Common myeloid progenitor, CD34-positive (primary cell): ENCODE results near the gene ELAVL4.

Source experiments
- CTCF ChIA-PET: fragments of 350-600 bp; sonication (Branson Sonifier 250); formaldehyde crosslinking; loops from one replicate; lab custom pipeline; 2021; ENCODE audit warnings: antibody characterized with exemption; lab: Charles Lee
- POLR2A ChIA-PET: fragments of 350-600 bp; sonication (Branson Sonifier 250); formaldehyde crosslinking; loops from one replicate; lab custom pipeline; 2021; ENCODE audit warnings: antibody characterized with exemption; lab: Charles Lee
- DNase-seq, 3 donors: peaks; one replicate each; pipeline versions ENCODE4 v3.0.0 to v3.0.0-alpha.2; 2013
- H3K27ac ChIP-seq, 2 experiments: 1 replicate in 1 of 2; 2 replicates in 1 of 2; pipeline ENCODE4 v1.7.0; 2013; ENCODE audit warnings: inconsistent platforms in 2 of 2, low read length in 2 of 2, mild to moderate bottlenecking in 2 of 2, low read depth in 1 of 2, moderate library complexity in 1 of 2; ENCODE audit not compliant: severe bottlenecking in 2 of 2, insufficient read depth in 1 of 2, poor library complexity in 1 of 2
- H3K27me3 ChIP-seq, 5 experiments: replicated peaks in 2 of 5; 1 replicate in 3 of 5; 2 replicates in 2 of 5; pipeline versions ENCODE4 v1.6.1 to v1.7.0; 2013; ENCODE audit warnings: low read length in 4 of 5, mild to moderate bottlenecking in 2 of 5, moderate library complexity in 2 of 5, inconsistent platforms in 1 of 5; ENCODE audit not compliant: insufficient read depth in 5 of 5, control insufficient read depth in 4 of 5
- H3K36me3 ChIP-seq, 4 experiments: 1 replicate in 2 of 4; 2 replicates in 2 of 4; pipeline versions ENCODE4 v1.6.1 to v1.7.0; 2013; ENCODE audit warnings: low read length in 3 of 4, control low read depth in 1 of 4, mild to moderate bottlenecking in 1 of 4; ENCODE audit not compliant: control insufficient read depth in 4 of 4, insufficient read depth in 4 of 4
- H3K4me1 ChIP-seq, 4 experiments: 1 replicate in 3 of 4; 2 replicates in 1 of 4; pipeline versions ENCODE4 v1.6.1 to v1.7.1; 2013; ENCODE audit warnings: low read length in 3 of 4, mild to moderate bottlenecking in 3 of 4, control low read depth in 1 of 4, inconsistent platforms in 1 of 4, moderate library complexity in 1 of 4; ENCODE audit not compliant: control insufficient read depth in 4 of 4, insufficient read depth in 4 of 4; ENCODE audit errors: control extremely low read depth in 1 of 4
- H3K4me3 ChIP-seq, 7 experiments: 1 replicate in 4 of 7; 2 replicates in 3 of 7; pipeline versions ENCODE4 v1.5.1 to v1.7.0; 2013; ENCODE audit warnings: mild to moderate bottlenecking in 7 of 7, low read length in 6 of 7, moderate library complexity in 6 of 7, inconsistent platforms in 2 of 7, low read depth in 2 of 7, control low read depth in 1 of 7; ENCODE audit not compliant: insufficient read depth in 4 of 7, control insufficient read depth in 1 of 7; ENCODE audit errors: extremely low read depth in 1 of 7
- H3K9me3 ChIP-seq, 5 experiments: 1 replicate in 4 of 5; 2 replicates in 1 of 5; pipeline versions ENCODE4 v1.6.1 to v1.7.1; 2013; ENCODE audit warnings: low read length in 4 of 5, mild to moderate bottlenecking in 2 of 5, inconsistent platforms in 1 of 5, low read depth in 1 of 5, moderate library complexity in 1 of 5; ENCODE audit not compliant: control insufficient read depth in 4 of 5, insufficient read depth in 2 of 5; ENCODE audit errors: control extremely low read depth in 1 of 5
- WGBS: methylation state at CpG from one replicate; pipeline ENCODE4 v1.1.5; 2013; ENCODE audit not compliant: insufficient coverage; 5-methylcytosine and 5-hydroxymethylcytosine counted together

Gene ELAVL4

DNA sequence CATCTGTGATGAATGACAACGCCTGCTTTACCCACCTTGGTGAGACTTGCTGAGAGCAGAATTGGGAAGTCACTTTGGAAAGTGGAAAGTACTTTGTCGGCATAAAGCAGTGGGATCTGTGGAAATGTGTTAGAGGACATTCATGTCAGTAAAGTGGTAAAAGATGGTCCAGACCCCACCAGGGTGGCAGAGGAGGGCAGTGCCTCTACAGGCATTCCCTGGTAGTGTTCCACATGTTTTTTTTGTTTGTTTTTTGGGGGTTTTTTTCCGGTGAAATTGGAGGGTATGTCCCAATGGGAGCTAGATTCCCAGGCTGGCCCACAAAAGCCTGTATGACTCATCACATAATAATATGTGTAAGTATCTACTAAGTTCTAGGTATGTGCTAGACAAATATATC, 80.6 kb downstream of the ELAVL4 start:
- no peaks in the 10 kb centered on the region for H3K36me3 ChIP-seq
- H3K27ac ChIP-seq: no peak overlapping the region
- 100% methylated on average over 2 of the region's 3 CpGs for WGBS
- DNase-seq: no peak
- H3K4me3 ChIP-seq: no peak overlapping the region
- CTCF ChIA-PET: no interaction called here
- no peaks in the 10 kb centered on the region for H3K27me3 ChIP-seq
- H3K4me1 ChIP-seq: peaks cover 0 to 8% (median 3%) of the 10 kb centered on the region in 4 experiments
- H3K9me3 ChIP-seq: no peaks in the 10 kb centered on the region
- POLR2A ChIA-PET: no interaction called here

- CTCF ChIA-PET: interaction anchor here (1.9 kb wide), 1 partner anchor 21 kb away, joined by 5 read pairs; no protein-coding TSS in a partner anchor
- WGBS: 85% methylated on average over 3 of the region's 3 CpGs
Observed at GRCh38 chr1:50193002-50193401, 84.3 kb downstream of the ELAVL4 start.

DNA sequence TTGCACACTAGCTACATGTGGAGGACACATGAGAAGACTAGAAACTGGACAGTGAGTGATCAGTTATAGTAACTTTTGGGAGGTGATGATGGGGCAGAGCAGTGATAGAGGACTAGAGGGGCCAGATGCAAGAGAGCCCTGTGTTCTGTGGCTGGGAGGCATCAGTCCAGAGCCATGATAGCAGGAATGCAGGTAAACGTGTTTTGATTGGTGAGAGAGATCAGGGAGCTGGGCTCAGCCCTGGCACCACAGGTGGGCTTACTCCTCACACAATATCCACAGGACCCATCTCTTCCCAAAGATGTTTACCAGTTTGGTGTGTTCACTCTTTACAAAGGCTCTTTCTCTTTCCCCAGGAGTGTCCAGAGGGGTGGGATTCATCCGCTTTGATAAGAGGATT, 86.5 kb downstream of the ELAVL4 start:
- CTCF ChIA-PET: interaction anchor here (1.1 kb wide), 1 partner anchor 11 kb away, joined by 3 read pairs; no protein-coding TSS in a partner anchor
- Histone ChIP-seq H3K4me1 (peaks cover 0 to 8% (median 3%) of the 10 kb centered on the region in 4 experiments), H3K9me3 (no peaks in the 10 kb centered on the region), H3K4me3 (no peak overlapping the region), H3K36me3 (no peaks in the 10 kb centered on the region), H3K27ac (no peak overlapping the region), H3K27me3 (no peaks in the 10 kb centered on the region)
- POLR2A ChIA-PET: no interaction called here
- no peak for DNase-seq
- WGBS: no CpG with 5 or more reads among the region's 2 CpGs

More at GRCh38 chr1:50193002-50193401, 84.3 kb downstream of the ELAVL4 start:
- Histone ChIP-seq H3K27ac (no peak overlapping the region), H3K4me1 (peaks cover 0 to 8% (median 3%) of the 10 kb centered on the region in 4 experiments), H3K36me3 (no peaks in the 10 kb centered on the region), H3K27me3 (no peaks in the 10 kb centered on the region), H3K4me3 (no peak overlapping the region), H3K9me3 (no peaks in the 10 kb centered on the region)
- POLR2A ChIA-PET: no interaction called here
- DNase-seq: no peak

DNA sequence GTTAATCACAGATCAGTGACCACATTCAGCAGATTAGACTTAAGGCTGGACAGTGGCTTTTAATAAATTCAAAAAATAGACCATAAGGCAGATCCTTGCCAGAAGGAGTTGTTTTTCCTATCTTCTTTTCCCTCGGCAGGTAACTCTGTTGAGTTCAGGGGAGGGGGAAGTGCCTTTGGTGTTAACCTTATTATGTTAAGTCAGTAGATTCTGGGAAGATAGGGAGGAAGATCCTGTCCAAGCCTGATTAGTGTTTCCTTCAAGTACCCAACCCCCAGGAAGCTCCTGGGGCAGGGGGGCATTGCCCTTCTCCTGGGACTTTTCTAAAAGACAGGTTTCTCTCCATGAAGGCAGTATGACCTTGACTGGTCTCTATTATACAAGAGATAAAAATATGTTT, 87.4 kb downstream of the ELAVL4 start:
- no peak overlapping the region for H3K27ac ChIP-seq
- no peaks in the 10 kb centered on the region for H3K36me3 ChIP-seq
- no CpG with 5 or more reads among the region's 1 CpG for WGBS
- ChIA-PET POLR2A (no interaction called here), CTCF (no interaction called here)
- H3K9me3 ChIP-seq: no peaks in the 10 kb centered on the region
- H3K4me3 ChIP-seq: no peak overlapping the region
- peaks cover 0 to 8% (median 3%) of the 10 kb centered on the region in 4 experiments for H3K4me1 ChIP-seq
- no peak for DNase-seq
- no peaks in the 10 kb centered on the region for H3K27me3 ChIP-seq

DNA sequence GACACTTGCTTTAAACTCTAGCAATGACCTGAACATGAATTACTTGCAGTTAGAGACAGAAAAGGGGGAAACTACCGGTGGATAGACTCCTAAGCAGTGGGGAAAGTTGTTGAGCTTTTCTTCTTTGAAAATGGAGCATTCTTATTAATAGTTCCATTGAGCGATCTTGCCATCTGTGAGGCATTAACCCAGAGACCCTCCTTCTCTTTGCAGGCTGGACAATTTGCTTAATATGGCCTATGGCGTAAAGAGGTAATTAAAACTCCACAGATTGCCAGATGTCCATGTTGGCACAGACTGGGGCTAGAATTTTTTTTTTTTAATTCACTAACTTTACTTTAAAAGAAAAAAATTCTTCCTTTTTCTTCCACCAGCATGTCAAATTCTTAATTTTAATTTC, 88.5 kb downstream of the ELAVL4 start:
- POLR2A ChIA-PET: no interaction called here
- WGBS: 87% methylated on average over 3 of the region's 3 CpGs
- H3K4me3 ChIP-seq: no peak overlapping the region
- no peaks in the 10 kb centered on the region for H3K27me3 ChIP-seq
- no peak for DNase-seq
- no peaks in the 10 kb centered on the region for H3K9me3 ChIP-seq
- no peak overlapping the region for H3K27ac ChIP-seq
- H3K36me3 ChIP-seq: no peaks in the 10 kb centered on the region
- CTCF ChIA-PET: interaction anchor here (1.2 kb wide), 1 partner anchor 47 kb away, joined by 3 read pairs; no protein-coding TSS in a partner anchor
- H3K4me1 ChIP-seq: peaks cover 0 to 7% (median 3%) of the 10 kb centered on the region in 4 experiments

GRCh38 chr1:50208315-50208714, 99.6 kb downstream of the ELAVL4 start:
- H3K9me3 ChIP-seq: no peaks in the 10 kb centered on the region
- H3K4me1 ChIP-seq: peaks cover 4 to 19% (median 12%) of the 10 kb centered on the region in 4 experiments
- no peak for DNase-seq
- ChIA-PET POLR2A (no interaction called here), CTCF (interaction anchor here (1.7 kb wide), 1 partner anchor 128 kb away, joined by 5 read pairs; no protein-coding TSS in a partner anchor)
- 100% methylated on average over 2 of the region's 2 CpGs for WGBS
- H3K4me3 ChIP-seq: no peak overlapping the region
- no peaks in the 10 kb centered on the region for H3K27me3 ChIP-seq
- H3K36me3 ChIP-seq: no peaks in the 10 kb centered on the region
- H3K27ac ChIP-seq: no peak overlapping the region

- H3K4me1 ChIP-seq: peaks cover 4 to 23% (median 13%) of the 10 kb centered on the region in 4 experiments
- peak; percentile 6 to 79 (median 66) for DNase-seq
- H3K36me3 ChIP-seq: no peaks in the 10 kb centered on the region
- no peak overlapping the region for H3K4me3 ChIP-seq
- ChIA-PET CTCF (interaction anchor here (1.7 kb wide), 1 partner anchor 128 kb away, joined by 5 read pairs; no protein-coding TSS in a partner anchor), POLR2A (no interaction called here)
- WGBS: 8% methylated on average over 1 of the region's 1 CpG
- H3K27ac ChIP-seq: no peak overlapping the region
- H3K27me3 ChIP-seq: no peaks in the 10 kb centered on the region
- no peaks in the 10 kb centered on the region for H3K9me3 ChIP-seq
Observed at GRCh38 chr1:50208756-50209155, 100.0 kb downstream of the ELAVL4 start.
